HCT116 (cell line): ENCODE results near the gene RAB4A.

Experiments used
- EZH2 ChIP-seq: fragments of 200-600 bp; sonication (generic); IDR thresholded peaks from 2 replicates; pipeline ENCODE4 v1.6.1; 2017; ENCODE audit warnings: antibody characterized with exemption, mixed run types
- EZH2phosphoT487 ChIP-seq: fragments of 200-600 bp; IDR thresholded peaks from 2 replicates; pipeline ENCODE4 v1.6.1; 2018; ENCODE audit warnings: antibody characterized with exemption, borderline replicate concordance
- FOSL1 ChIP-seq: IDR thresholded peaks from 2 replicates; pipeline ENCODE4 v1.6.1; 2012; ENCODE audit warnings: low read depth
- POLR2A ChIP-seq: IDR thresholded peaks from 2 replicates; pipeline ENCODE4 v1.7.0; 2011; ENCODE audit warnings: borderline replicate concordance; ENCODE audit not compliant: insufficient read depth, insufficient read length; ENCODE audit errors: extremely low read depth
- POLR2AphosphoS5 ChIP-seq: IDR thresholded peaks from 2 replicates; pipeline ENCODE4 v1.6.1; 2011; ENCODE audit warnings: mild to moderate bottlenecking, low read depth, low read length, moderate library complexity
- RAD21 ChIP-seq: IDR thresholded peaks from 2 replicates; pipeline ENCODE4 v1.6.1; 2012; ENCODE audit warnings: low read depth, mild to moderate bottlenecking
- SP1 ChIP-seq: IDR thresholded peaks from 2 replicates; pipeline ENCODE4 v1.6.1; 2012; ENCODE audit warnings: low read depth
- YY1 ChIP-seq: IDR thresholded peaks from 2 replicates; pipeline ENCODE4 v1.6.1; 2011; ENCODE audit warnings: low read length, low read depth, moderate library complexity, mild to moderate bottlenecking; ENCODE audit not compliant: insufficient replicate concordance; ENCODE audit errors: extremely low read depth
- ZFX ChIP-seq: fragments of 450-650 bp; IDR thresholded peaks from 2 replicates; pipeline ENCODE4 v1.6.1; 2017
- TF ChIP-seq, protein P1 (sequence below), 3 experiments: fragments of 200-600 bp in 1 of 3; sonication (generic) in 1 of 3; IDR thresholded peaks in 2 of 3; conservative IDR thresholded peaks in 1 of 3; 2 replicates each; pipeline ENCODE4 v1.5.1; 2012 to 2017; ENCODE audit warnings: low read depth in 2 of 3, low read length in 2 of 3, antibody characterized with exemption in 1 of 3, borderline replicate concordance in 1 of 3, control low read depth in 1 of 3, mild to moderate bottlenecking in 1 of 3, mixed read lengths in 1 of 3, mixed run types in 1 of 3, moderate library complexity in 1 of 3; ENCODE audit not compliant: insufficient read depth in 1 of 3
- TF ChIP-seq, protein P2 (sequence below): IDR thresholded peaks from 2 replicates; pipeline ENCODE4 v1.6.1; 2011; ENCODE audit warnings: mild to moderate bottlenecking, low read length, moderate library complexity; ENCODE audit not compliant: insufficient replicate concordance; ENCODE audit errors: extremely low read depth
- TF ChIP-seq, protein P3 (sequence below): IDR thresholded peaks from 2 replicates; pipeline ENCODE4 v1.6.1; 2012
- TF ChIP-seq, protein P4 (sequence below): IDR thresholded peaks from 2 replicates; pipeline ENCODE4 v1.6.1; 2012; ENCODE audit warnings: low read depth
- TF ChIP-seq, protein P5 (sequence below): IDR thresholded peaks from 2 replicates; pipeline ENCODE4 v1.6.1; 2012

DNA sequence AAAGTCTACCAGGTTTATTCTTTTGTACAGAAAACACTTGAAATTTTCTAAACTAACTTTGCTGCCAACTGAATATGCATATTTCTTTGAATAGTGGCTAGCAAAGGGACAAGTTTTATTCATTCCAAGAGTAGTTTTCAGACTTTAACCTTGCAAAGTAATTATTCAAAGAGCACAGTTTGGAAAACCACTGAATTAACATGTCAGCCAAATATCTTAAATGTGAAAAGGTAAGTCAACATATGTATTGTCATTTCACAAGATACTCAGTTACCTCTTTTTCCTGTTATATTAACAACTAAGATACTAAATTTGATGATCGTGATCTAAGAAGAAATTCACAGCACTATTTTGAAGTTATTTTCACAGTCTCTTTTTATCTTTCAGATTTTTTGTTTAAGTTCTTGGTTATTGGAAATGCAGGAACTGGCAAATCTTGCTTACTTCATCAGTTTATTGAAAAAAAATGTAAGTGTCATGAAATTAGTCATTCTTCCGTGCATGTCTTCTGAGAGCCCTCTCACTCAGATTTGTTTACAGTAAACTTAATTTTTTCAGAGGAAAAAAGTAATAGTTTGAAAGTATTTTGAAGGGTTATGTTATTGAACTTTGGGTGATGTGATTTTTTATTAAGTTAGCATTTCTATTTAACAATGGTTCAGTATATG lies 15.3 kb downstream of the RAB4A start:
- TF ChIP-seq, protein P1, sequence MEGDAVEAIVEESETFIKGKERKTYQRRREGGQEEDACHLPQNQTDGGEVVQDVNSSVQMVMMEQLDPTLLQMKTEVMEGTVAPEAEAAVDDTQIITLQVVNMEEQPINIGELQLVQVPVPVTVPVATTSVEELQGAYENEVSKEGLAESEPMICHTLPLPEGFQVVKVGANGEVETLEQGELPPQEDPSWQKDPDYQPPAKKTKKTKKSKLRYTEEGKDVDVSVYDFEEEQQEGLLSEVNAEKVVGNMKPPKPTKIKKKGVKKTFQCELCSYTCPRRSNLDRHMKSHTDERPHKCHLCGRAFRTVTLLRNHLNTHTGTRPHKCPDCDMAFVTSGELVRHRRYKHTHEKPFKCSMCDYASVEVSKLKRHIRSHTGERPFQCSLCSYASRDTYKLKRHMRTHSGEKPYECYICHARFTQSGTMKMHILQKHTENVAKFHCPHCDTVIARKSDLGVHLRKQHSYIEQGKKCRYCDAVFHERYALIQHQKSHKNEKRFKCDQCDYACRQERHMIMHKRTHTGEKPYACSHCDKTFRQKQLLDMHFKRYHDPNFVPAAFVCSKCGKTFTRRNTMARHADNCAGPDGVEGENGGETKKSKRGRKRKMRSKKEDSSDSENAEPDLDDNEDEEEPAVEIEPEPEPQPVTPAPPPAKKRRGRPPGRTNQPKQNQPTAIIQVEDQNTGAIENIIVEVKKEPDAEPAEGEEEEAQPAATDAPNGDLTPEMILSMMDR (IDR thresholded peaks at IDR 0.05 in 2 of 3, conservative IDR thresholded peaks at IDR 0.05 in 1 of 3; ENCODE audit: borderline replicate concordance in 1 of 3, insufficient read depth in 1 of 3, low read depth in 2 of 3, low read length in 2 of 3) = no peak
- TF ChIP-seq ZFX (no peak), RAD21 (no peak), POLR2A (no peak), SP1 (no peak), POLR2AphosphoS5 (no peak), EZH2phosphoT487 (no peak), EZH2 (no peak), YY1 (no peak), FOSL1 (no peak)
- TF ChIP-seq, protein P2, sequence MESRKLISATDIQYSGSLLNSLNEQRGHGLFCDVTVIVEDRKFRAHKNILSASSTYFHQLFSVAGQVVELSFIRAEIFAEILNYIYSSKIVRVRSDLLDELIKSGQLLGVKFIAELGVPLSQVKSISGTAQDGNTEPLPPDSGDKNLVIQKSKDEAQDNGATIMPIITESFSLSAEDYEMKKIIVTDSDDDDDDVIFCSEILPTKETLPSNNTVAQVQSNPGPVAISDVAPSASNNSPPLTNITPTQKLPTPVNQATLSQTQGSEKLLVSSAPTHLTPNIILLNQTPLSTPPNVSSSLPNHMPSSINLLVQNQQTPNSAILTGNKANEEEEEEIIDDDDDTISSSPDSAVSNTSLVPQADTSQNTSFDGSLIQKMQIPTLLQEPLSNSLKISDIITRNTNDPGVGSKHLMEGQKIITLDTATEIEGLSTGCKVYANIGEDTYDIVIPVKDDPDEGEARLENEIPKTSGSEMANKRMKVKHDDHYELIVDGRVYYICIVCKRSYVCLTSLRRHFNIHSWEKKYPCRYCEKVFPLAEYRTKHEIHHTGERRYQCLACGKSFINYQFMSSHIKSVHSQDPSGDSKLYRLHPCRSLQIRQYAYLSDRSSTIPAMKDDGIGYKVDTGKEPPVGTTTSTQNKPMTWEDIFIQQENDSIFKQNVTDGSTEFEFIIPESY = no peak
- TF ChIP-seq, protein P3, sequence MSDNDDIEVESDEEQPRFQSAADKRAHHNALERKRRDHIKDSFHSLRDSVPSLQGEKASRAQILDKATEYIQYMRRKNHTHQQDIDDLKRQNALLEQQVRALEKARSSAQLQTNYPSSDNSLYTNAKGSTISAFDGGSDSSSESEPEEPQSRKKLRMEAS = no peak
- TF ChIP-seq, protein P4, sequence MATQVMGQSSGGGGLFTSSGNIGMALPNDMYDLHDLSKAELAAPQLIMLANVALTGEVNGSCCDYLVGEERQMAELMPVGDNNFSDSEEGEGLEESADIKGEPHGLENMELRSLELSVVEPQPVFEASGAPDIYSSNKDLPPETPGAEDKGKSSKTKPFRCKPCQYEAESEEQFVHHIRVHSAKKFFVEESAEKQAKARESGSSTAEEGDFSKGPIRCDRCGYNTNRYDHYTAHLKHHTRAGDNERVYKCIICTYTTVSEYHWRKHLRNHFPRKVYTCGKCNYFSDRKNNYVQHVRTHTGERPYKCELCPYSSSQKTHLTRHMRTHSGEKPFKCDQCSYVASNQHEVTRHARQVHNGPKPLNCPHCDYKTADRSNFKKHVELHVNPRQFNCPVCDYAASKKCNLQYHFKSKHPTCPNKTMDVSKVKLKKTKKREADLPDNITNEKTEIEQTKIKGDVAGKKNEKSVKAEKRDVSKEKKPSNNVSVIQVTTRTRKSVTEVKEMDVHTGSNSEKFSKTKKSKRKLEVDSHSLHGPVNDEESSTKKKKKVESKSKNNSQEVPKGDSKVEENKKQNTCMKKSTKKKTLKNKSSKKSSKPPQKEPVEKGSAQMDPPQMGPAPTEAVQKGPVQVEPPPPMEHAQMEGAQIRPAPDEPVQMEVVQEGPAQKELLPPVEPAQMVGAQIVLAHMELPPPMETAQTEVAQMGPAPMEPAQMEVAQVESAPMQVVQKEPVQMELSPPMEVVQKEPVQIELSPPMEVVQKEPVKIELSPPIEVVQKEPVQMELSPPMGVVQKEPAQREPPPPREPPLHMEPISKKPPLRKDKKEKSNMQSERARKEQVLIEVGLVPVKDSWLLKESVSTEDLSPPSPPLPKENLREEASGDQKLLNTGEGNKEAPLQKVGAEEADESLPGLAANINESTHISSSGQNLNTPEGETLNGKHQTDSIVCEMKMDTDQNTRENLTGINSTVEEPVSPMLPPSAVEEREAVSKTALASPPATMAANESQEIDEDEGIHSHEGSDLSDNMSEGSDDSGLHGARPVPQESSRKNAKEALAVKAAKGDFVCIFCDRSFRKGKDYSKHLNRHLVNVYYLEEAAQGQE = no peak
- TF ChIP-seq, protein P5, sequence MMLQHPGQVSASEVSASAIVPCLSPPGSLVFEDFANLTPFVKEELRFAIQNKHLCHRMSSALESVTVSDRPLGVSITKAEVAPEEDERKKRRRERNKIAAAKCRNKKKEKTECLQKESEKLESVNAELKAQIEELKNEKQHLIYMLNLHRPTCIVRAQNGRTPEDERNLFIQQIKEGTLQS = no peak
